ENCODE data around the gene PEX14. TPM values are rescaled to one million over a fixed set of nuclear protein-coding genes. Genes with fewer than 3 reads are reported as not detected.

Gene PEX14
- total and polyA plus RNA-seq, 9 of the 15 experiments (the other 6 are each of a cell fraction or from before 2014, with no cell fraction given), result 2.6 to 45.7 (median 22.7) TPM

DNA sequence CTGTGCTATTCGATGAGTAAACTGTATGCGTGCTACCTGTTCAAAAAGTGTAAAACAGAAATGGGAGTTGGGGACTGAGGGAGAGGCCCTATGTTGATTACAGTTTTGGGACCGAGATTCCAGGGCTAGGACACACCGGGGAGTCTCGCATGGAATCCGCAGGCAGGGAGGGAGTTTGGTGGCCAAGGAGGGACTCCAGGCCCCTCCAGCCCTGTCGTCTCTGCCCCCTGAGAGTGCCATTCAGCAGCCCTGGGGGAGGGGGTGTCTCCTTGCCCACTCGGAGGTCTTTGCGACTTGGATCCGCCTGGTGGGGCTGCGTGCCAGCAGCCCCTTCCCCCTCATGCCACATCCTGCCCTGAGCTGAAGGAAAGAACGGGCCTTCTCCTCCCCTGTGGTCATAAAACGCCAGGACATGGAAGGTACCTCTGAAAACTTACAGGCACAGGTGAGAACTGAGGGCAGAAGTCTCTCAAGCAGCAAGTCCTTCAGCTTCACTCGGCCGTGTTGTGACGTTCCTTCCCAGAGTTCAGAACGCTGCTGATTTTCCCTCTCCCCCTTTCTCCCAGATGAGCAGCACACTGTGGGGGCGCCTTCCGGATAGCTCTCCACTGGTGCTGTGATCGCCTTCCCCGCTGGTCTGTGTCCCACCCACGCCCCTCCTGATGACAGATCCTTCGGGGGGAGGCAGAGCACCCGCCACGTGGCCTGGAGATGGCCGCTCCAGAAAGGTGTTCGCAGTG, 141.4 kb downstream of the PEX14 start (continued):
- TF ChIP-seq E2F8 (IDR thresholded peaks at IDR 0.05; ENCODE audit: low read depth, partially characterized antibody) (no peak), SIN3A (IDR thresholded peaks at IDR 0.05; ENCODE audit: borderline replicate concordance in 2 of 2, control insufficient read depth in 1 of 2, low read depth in 2 of 2, low read length in 2 of 2) (no peak), TCF7L2 (IDR thresholded peaks at IDR 0.05; ENCODE audit: low read depth, low read length) (no peak), ZNF75A (CRISPR knock-in tag; IDR thresholded peaks at IDR 0.05) (no peak)
- TF ChIP-seq, protein P1, sequence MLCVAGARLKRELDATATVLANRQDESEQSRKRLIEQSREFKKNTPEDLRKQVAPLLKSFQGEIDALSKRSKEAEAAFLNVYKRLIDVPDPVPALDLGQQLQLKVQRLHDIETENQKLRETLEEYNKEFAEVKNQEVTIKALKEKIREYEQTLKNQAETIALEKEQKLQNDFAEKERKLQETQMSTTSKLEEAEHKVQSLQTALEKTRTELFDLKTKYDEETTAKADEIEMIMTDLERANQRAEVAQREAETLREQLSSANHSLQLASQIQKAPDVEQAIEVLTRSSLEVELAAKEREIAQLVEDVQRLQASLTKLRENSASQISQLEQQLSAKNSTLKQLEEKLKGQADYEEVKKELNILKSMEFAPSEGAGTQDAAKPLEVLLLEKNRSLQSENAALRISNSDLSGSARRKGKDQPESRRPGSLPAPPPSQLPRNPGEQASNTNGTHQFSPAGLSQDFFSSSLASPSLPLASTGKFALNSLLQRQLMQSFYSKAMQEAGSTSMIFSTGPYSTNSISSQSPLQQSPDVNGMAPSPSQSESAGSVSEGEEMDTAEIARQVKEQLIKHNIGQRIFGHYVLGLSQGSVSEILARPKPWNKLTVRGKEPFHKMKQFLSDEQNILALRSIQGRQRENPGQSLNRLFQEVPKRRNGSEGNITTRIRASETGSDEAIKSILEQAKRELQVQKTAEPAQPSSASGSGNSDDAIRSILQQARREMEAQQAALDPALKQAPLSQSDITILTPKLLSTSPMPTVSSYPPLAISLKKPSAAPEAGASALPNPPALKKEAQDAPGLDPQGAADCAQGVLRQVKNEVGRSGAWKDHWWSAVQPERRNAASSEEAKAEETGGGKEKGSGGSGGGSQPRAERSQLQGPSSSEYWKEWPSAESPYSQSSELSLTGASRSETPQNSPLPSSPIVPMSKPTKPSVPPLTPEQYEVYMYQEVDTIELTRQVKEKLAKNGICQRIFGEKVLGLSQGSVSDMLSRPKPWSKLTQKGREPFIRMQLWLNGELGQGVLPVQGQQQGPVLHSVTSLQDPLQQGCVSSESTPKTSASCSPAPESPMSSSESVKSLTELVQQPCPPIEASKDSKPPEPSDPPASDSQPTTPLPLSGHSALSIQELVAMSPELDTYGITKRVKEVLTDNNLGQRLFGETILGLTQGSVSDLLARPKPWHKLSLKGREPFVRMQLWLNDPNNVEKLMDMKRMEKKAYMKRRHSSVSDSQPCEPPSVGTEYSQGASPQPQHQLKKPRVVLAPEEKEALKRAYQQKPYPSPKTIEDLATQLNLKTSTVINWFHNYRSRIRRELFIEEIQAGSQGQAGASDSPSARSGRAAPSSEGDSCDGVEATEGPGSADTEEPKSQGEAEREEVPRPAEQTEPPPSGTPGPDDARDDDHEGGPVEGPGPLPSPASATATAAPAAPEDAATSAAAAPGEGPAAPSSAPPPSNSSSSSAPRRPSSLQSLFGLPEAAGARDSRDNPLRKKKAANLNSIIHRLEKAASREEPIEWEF (CRISPR knock-in tag; IDR thresholded peaks at IDR 0.05), result no peak
- TF ChIP-seq, protein P2, sequence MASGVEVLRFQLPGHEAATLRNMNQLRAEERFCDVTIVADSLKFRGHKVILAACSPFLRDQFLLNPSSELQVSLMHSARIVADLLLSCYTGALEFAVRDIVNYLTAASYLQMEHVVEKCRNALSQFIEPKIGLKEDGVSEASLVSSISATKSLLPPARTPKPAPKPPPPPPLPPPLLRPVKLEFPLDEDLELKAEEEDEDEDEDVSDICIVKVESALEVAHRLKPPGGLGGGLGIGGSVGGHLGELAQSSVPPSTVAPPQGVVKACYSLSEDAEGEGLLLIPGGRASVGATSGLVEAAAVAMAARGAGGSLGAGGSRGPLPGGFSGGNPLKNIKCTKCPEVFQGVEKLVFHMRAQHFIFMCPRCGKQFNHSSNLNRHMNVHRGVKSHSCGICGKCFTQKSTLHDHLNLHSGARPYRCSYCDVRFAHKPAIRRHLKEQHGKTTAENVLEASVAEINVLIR (CRISPR knock-in tag; IDR thresholded peaks at IDR 0.05), result no peak
